Uterus (tissue), 2 donors: ENCODE measurements around the gene PAM16.

ENCODE experiments used
- POLR2A ChIP-seq, 2 donors: fragments of 450-650 bp; IDR thresholded peaks; one replicate each; pipeline ENCODE4 v1.6.1; 2016; ENCODE audit warnings: antibody characterized with exemption in 2 of 2, mild to moderate bottlenecking in 1 of 2, moderate library complexity in 1 of 2
- TF ChIP-seq, protein P1 (sequence below), 4 experiments: fragments of 200-600 bp in 2 of 4; fragments of 450-650 bp in 2 of 4; sonication (generic) in 2 of 4; IDR thresholded peaks; one replicate each; pipeline ENCODE4 v1.5.1; 2016 to 2019; ENCODE audit warnings: antibody characterized with exemption in 4 of 4, mild to moderate bottlenecking in 2 of 4, moderate library complexity in 1 of 4

DNA sequence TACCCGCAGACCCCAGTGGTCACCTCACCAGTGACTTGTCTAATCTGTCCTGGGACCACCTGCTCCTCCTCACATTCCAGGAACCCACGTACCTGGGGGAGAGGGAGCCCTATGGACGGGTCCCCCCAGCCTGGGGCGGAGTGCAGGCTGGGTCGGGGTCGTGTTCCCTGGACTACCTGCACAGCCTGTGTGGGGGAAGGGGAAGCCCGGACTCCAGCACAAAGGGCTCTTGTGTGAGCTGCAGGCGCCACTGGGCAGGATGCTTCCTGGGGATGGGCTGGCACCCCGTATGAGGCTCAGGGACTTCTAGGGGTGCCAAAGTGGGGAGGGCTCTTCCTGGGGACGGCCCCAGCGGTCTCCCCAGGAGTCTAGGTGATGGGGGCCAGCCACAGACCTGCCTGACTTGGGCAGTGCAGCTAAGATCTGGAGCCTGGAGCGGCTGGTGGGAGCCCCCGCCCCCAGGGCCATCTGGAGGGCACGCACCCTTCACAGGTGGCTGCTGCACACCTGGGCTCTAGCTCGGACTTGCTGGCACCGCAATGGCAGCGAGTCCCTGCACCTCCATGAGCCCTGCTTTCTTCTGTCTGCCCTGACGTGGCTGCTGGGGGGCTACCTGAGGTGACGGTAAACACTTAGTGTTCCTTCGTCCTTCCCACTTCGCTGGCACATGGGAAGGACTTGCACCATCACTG is 28.0 kb upstream of the PAM16 start:
- TF ChIP-seq POLR2A (IDR thresholded peaks at IDR 0.05) = no peak
- TF ChIP-seq, protein P1, sequence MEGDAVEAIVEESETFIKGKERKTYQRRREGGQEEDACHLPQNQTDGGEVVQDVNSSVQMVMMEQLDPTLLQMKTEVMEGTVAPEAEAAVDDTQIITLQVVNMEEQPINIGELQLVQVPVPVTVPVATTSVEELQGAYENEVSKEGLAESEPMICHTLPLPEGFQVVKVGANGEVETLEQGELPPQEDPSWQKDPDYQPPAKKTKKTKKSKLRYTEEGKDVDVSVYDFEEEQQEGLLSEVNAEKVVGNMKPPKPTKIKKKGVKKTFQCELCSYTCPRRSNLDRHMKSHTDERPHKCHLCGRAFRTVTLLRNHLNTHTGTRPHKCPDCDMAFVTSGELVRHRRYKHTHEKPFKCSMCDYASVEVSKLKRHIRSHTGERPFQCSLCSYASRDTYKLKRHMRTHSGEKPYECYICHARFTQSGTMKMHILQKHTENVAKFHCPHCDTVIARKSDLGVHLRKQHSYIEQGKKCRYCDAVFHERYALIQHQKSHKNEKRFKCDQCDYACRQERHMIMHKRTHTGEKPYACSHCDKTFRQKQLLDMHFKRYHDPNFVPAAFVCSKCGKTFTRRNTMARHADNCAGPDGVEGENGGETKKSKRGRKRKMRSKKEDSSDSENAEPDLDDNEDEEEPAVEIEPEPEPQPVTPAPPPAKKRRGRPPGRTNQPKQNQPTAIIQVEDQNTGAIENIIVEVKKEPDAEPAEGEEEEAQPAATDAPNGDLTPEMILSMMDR (IDR thresholded peaks at IDR 0.05) = no peak
